GM21447 (cell line): Measurements from ENCODE around the gene TXNRD2.
"Not testable (repeated sequence)": the region's sequence is repeated elsewhere in the genome, so short reads cannot be mapped to it uniquely, and the experiment has no call there.

ENCODE experiments used
- ATAC-seq: cut with Tn5 transposase; IDR thresholded peaks from one replicate; pipeline ENCODE4 v1.9.1; 2021; ENCODE audit not compliant: unreplicated experiment

Gene TXNRD2

GRCh38 chr22:19928207-19928606, 13.4 kb downstream of the TXNRD2 start:
- no peak for ATAC-seq

GRCh38 chr22:19927696-19928095, 13.9 kb downstream of the TXNRD2 start:
- no peak for ATAC-seq

DNA sequence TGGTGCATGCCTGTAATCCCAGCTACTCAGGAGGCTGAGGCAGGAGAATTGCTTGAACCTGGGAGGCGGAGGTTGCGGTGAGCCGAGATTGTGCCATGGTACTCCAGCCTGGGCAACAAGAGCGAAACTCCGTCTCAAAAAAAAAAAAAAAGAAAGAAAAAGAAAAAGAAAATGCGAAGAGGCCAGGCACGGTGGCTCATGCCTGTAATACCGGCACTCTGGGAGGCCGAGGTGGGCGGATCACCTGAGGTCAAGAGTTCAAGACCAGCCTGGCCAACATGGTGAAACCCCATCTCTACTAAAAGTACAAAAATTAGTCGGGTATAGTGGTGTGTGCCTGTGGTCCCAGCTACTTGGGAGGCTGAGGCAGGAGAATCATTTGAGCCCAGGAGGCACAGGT, 15.6 kb downstream of the TXNRD2 start:
- ATAC-seq: not testable (repeated sequence)

- ATAC-seq: no peak
Observed at GRCh38 chr22:19923914-19924513, 17.6 kb downstream of the TXNRD2 start.

DNA sequence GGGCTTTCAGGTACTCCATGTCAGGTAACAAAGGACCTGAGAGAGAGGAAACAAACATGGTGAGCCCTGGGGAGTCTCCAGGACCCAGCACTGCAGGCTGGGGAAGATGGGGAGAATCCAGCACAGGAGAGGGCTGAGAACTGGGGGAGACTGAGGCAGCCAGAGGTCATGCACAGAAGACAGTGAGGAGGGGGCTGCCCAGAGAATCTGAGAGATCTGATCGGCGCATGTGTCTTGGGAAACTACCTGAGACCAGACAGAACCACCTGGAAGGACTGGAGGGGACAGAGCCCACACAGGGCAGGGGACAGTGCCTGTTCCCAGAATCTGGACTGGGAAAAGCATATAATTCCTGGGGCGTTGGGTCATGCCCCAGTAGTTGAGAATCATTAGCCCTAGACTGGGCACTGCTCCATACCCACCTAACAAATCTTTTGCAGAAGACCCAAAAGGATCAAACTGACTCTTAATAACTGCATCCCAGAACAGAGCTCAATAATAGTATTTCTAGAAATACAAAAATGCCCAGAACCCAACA, 20.0 kb downstream of the TXNRD2 start:
- no peak for ATAC-seq

DNA sequence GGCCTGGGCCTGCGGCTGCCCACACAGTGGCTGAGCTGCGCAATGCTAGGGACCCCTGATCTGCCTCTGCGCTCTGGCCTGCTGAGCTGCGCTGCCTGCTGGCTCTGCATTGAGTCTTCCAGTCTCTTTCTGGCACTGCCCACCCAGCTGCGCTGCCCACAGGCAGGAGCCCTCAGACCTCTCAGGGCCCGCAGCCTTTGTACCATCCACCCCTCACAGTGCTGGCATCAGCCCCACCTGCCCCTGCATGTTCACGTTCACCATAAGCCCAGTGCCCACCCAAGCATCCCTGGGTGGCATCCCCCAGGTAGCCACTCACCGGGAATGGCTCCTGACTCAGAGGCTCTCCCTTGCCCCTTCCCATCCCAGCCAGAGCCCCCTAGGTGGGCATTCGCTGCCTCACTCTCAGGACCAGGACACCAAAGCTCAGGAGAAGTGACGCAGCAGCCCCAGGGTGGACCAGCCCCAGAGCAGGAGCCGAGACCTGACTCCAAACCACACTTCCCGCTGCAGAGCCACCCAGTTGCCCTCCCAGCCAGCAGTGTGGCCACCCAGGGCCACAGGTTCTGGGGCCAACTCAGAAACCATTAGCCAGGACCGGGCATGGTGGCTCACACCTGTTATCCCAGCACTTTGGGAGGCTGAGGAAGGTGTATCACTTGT, 21.8 kb downstream of the TXNRD2 start:
- ATAC-seq: no peak

GRCh38 chr22:19918332-19919106, 23.1 kb downstream of the TXNRD2 start:
- ATAC-seq: no peak

DNA sequence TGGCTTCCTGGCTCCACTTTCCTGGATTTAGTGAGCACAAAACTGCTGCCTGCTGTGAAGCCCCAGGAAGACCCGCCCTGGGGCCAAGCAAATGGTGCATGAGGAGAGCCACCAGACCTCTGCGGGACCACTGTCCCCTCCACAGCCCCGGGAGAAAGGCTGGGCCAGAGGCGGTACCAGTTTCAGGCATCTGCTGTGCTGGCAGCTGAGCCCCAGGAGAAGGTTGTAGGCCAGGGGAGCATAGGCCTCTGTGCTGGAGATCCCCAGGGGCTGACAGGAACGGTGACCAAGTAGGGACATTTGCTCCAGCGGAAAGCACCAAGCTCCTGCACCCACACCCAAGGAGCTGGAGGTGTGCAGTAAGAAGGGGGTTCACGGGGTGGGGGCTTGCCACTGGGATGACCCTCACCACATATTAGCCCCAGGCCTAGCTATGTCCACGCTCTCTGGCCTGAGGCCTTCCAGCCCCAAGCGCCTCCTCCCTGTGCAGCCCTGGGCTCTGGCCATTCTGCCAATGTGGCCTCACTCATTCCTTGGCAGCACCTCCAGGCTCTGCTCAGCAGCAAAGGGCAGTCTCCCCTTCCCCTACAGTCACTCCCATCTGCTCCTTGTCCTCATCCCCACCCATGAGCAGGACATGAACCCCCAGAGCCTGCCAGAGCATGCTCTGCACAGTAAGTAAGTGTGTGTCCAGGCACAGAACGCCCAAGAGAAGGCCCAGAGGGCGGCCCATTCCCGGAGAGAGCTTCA, 24.1 kb downstream of the TXNRD2 start:
- no peak for ATAC-seq

DNA sequence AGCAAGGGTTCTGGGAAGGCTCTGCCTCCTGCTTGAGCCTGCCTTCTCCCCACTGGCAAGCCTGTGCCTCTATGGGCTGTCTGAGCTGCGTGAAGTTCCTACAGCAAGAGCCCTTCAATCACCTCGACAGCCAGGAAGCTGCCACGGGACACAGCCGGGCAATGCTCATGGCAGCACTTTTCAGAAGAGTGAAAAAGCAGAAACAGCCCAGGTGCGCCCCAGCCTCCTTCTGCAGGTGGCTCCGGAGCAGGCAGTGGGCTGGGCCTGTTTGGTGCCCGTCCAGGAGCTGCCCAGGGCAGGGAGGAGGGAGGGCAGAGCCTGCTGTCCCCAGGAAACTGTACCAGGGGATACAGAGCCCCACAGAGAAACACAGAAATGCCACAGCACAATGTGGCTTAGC, 24.7 kb downstream of the TXNRD2 start:
- no peak for ATAC-seq

GRCh38 chr22:19916006-19916405, 25.6 kb downstream of the TXNRD2 start:
- ATAC-seq: no peak

DNA sequence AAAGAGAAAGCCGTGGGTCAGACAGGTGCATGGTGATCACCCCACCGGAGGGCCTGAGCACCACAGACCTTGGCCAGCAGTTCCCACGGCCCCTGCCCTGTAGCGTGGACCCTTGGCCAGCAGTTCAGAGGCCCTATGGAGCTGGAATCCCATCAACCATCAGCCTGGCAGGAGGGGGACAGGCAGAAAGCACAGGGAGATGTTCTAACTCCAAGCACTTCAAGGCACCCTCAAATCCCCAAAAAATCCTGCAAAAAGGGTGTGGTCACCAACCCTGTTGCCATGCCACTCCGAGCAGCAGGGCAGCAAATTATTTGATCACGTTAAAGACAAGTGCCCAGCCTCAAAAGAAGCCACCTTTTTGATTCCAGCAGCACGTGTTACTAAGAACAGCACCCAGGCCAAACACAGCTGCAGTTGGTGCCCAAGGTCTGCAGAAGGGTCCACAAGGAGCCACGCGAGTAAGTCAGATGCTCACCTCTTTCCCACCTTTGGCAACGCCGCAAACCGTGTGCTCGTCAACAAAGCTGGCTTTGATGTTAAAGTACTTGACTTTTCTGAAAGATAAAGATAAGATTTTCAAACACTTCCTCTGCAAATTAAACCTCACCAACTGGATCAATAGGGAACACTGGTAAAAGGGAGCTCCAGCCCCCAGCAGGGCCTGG, 26.2 kb downstream of the TXNRD2 start:
- ATAC-seq: no peak

GRCh38 chr22:19914201-19914943, 27.2 kb downstream of the TXNRD2 start:
- ATAC-seq: no peak

DNA sequence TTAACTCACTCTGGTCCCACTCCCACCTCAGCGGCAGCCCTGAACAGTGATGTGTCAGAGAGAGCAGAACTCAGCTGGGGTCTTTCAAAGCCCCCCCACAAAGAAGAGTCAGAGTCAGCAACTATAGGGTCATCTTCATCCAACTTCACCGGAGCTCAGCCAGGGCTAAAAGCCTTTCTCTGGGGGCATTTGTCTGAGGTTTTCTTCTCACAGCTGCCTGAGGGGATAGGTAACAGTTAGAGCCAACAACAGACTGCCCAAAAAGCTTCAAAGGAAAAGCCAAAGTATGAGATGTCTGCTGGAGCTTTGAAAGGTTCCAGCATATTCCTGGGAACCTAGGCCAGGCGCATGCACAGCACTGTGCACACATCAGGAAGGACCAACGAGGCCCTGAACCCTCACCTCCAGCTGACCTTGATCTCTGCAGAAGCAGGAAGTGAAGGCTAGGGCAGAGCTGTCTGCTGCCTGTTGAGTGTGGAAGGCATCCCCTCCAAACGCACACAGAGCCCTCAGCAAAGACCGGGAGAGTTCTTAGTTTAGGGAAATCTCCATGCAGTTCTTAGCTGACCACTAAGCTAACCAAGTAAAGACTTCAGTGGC, 28.2 kb downstream of the TXNRD2 start:
- no peak for ATAC-seq

GRCh38 chr22:19912271-19912999, 29.2 kb downstream of the TXNRD2 start:
- no peak for ATAC-seq

GRCh38 chr22:19911540-19912270, 29.9 kb downstream of the TXNRD2 start:
- no peak for ATAC-seq

DNA sequence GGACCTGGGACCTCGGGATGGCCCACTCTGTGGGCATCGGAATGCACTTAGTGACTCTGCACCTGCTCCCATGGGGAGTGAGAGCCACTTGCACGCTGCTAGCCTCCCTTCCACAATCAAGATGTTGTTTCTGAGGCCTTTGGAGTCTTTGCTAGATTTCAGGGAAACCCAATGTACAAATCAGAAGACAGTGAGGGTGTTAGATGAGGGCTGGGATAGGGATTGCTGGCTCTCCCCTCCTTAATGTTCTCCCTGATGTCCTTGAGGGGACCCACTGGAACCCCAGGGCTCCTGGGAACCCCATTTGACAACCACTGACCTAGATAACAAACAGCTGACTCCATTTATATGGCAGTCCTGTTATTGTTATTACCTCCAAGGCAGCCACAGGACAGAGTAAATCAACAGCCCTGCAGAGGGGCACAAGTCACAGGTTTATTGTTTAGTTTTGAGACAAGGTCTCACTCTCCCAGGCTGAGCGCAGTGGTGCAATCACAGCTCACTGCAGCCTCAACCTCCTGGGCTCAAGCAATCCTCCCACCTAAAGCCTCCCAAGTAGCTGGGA, 31.4 kb downstream of the TXNRD2 start:
- no peak for ATAC-seq

GRCh38 chr22:19909350-19910179, 32.1 kb downstream of the TXNRD2 start:
- ATAC-seq: no peak
